GM21529 (cell line): ENCODE data around the gene STMP1.

Experiments
- ATAC-seq: cut with Tn5 transposase; IDR thresholded peaks from one replicate; pipeline ENCODE4 v1.9.1; 2021; ENCODE audit not compliant: unreplicated experiment

STMP1 gene

GRCh38 chr7:135693558-135693957, 31.2 kb downstream of the STMP1 start:
- no peak for ATAC-seq

GRCh38 chr7:135697276-135698049, 35.1 kb downstream of the STMP1 start:
- ATAC-seq = no peak

GRCh38 chr7:135704074-135704473, 41.8 kb downstream of the STMP1 start:
- no peak for ATAC-seq

GRCh38 chr7:135704698-135705097, 42.4 kb downstream of the STMP1 start:
- no peak for ATAC-seq

GRCh38 chr7:135706038-135706742, 43.9 kb downstream of the STMP1 start:
- ATAC-seq = no peak

GRCh38 chr7:135706858-135707569, 44.7 kb downstream of the STMP1 start:
- ATAC-seq = no peak

GRCh38 chr7:135707570-135707966, 45.3 kb downstream of the STMP1 start:
- no peak for ATAC-seq

GRCh38 chr7:135708041-135708440, 45.7 kb downstream of the STMP1 start:
- ATAC-seq = no peak

GRCh38 chr7:135709508-135709907, 47.2 kb downstream of the STMP1 start:
- ATAC-seq = no peak

GRCh38 chr7:135710417-135711138, 48.3 kb downstream of the STMP1 start:
- peak; percentile 44 for ATAC-seq

GRCh38 chr7:135711139-135711469, 48.8 kb downstream of the STMP1 start:
- ATAC-seq = peak; percentile 24

GRCh38 chr7:135712182-135712782, 50.0 kb downstream of the STMP1 start:
- ATAC-seq = no peak

GRCh38 chr7:135712796-135713195, 50.5 kb downstream of the STMP1 start:
- no peak for ATAC-seq

- no peak for ATAC-seq
Observed at GRCh38 chr7:135713836-135714470, 51.6 kb downstream of the STMP1 start.

- ATAC-seq = no peak
Observed at GRCh38 chr7:135714534-135715009, 52.3 kb downstream of the STMP1 start.

- no peak for ATAC-seq
Observed at GRCh38 chr7:135715055-135715522, 52.8 kb downstream of the STMP1 start.

- no peak for ATAC-seq
Observed at GRCh38 chr7:135715673-135716072, 53.4 kb downstream of the STMP1 start.

- ATAC-seq = no peak
Observed at GRCh38 chr7:135716677-135717238, 54.4 kb downstream of the STMP1 start.

GRCh38 chr7:135717693-135718092, 55.4 kb downstream of the STMP1 start:
- ATAC-seq = no peak

- ATAC-seq = no peak
Observed at GRCh38 chr7:135718219-135718618, 55.9 kb downstream of the STMP1 start.
